B cell (primary cell): Measurements from ENCODE around the gene TAF6. TPM values are rescaled to one million over a fixed set of nuclear protein-coding genes. Genes with fewer than 3 reads are reported as not detected.

Experiments
- ATAC-seq: fragments of 200-7000 bp; cut with Tn5 transposase; one replicate; pipeline ENCODE4 v1.10.0; 2021; ENCODE audit warnings: low read depth, mild to moderate bottlenecking, moderate number of reproducible peaks, moderate library complexity
- CTCF ChIA-PET: fragments of 350-600 bp; sonication (Branson Sonifier 250); formaldehyde crosslinking; loops from one replicate; lab custom pipeline; 2021; ENCODE audit warnings: antibody characterized with exemption, inconsistent platforms; lab: Charles Lee
- POLR2A ChIA-PET: fragments of 350-600 bp; sonication (Branson Sonifier 250); formaldehyde crosslinking; loops from one replicate; lab custom pipeline; 2021; ENCODE audit warnings: antibody characterized with exemption; lab: Charles Lee
- DNase-seq: peaks from one replicate; pipeline ENCODE4 v3.0.0; 2013
- H2AFZ ChIP-seq: 2 replicates; pipeline ENCODE4 v1.6.1; 2012; ENCODE audit warnings: mild to moderate bottlenecking, low read depth, low read length; ENCODE audit not compliant: insufficient read depth, poor library complexity, severe bottlenecking
- H3K27ac ChIP-seq, 2 donors: 1 replicate in 1 of 2; 2 replicates in 1 of 2; pipeline ENCODE4 v1.5.1; 2012 to 2013; ENCODE audit warnings: low read length in 2 of 2, mild to moderate bottlenecking in 2 of 2, moderate library complexity in 1 of 2
- H3K27me3 ChIP-seq, 4 experiments: fragments of 200-600 bp in 1 of 4; sonication (generic) in 1 of 4; replicated peaks in 1 of 4; 1 replicate in 2 of 4; 2 replicates in 2 of 4; pipeline versions ENCODE4 v1.6.1 to v1.7.0; 2013 to 2016; ENCODE audit warnings: low read length in 3 of 4, mild to moderate bottlenecking in 2 of 4, mixed read lengths in 1 of 4, moderate library complexity in 1 of 4; ENCODE audit not compliant: insufficient read depth in 4 of 4, control insufficient read depth in 3 of 4; ENCODE audit errors: control extremely low read depth in 1 of 4
- H3K36me3 ChIP-seq, 2 experiments: replicated peaks in 1 of 2; 1 replicate in 1 of 2; 2 replicates in 1 of 2; pipeline versions ENCODE4 v1.6.1 to v1.7.1; 2013; ENCODE audit warnings: low read length in 1 of 2; ENCODE audit not compliant: insufficient read depth in 2 of 2, control insufficient read depth in 1 of 2; ENCODE audit errors: control extremely low read depth in 1 of 2, extremely low read depth in 1 of 2
- H3K4me1 ChIP-seq, 2 donors: fragments of 200-600 bp in 1 of 2; sonication (generic) in 1 of 2; 1 replicate in 1 of 2; 2 replicates in 1 of 2; pipeline versions ENCODE4 v1.5.1 to v1.6.1; 2013 to 2017; ENCODE audit warnings: low read length in 2 of 2; ENCODE audit not compliant: control insufficient read depth in 2 of 2, insufficient read depth in 2 of 2
- H3K4me2 ChIP-seq: replicated peaks from 2 replicates; pipeline ENCODE3; 2012; ENCODE audit warnings: mild to moderate bottlenecking, low read depth, low read length; ENCODE audit not compliant: poor library complexity, severe bottlenecking
- H3K4me3 ChIP-seq, 5 experiments: fragments of 200-600 bp in 1 of 5; sonication (generic) in 1 of 5; 1 replicate in 3 of 5; 2 replicates in 2 of 5; pipeline versions ENCODE4 v1.5.1 to v1.7.0; 2011 to 2016; ENCODE audit warnings: low read length in 4 of 5, mild to moderate bottlenecking in 4 of 5, low read depth in 2 of 5, control low read depth in 1 of 5, moderate library complexity in 1 of 5; ENCODE audit not compliant: insufficient read depth in 1 of 5; ENCODE audit errors: control extremely low read depth in 1 of 5, extremely low read depth in 1 of 5
- H3K79me2 ChIP-seq: fragments of 200-600 bp; sonication (generic); one replicate; pipeline ENCODE4 v1.6.0; 2016; ENCODE audit warnings: low read length; ENCODE audit not compliant: control insufficient read depth, insufficient read depth
- H3K9ac ChIP-seq: fragments of 200-600 bp; sonication (generic); 2 replicates; pipeline ENCODE4 v1.6.1; 2017; ENCODE audit warnings: mild to moderate bottlenecking, low read length, moderate library complexity
- H3K9me3 ChIP-seq, 3 donors: one replicate each; pipeline versions ENCODE4 v1.6.1 to v1.7.1; 2013; ENCODE audit warnings: low read length in 2 of 3; ENCODE audit not compliant: control insufficient read depth in 2 of 3, insufficient read depth in 1 of 3; ENCODE audit errors: control extremely low read depth in 1 of 3
- H4K20me1 ChIP-seq: 2 replicates; pipeline ENCODE4 v1.6.0; 2012; ENCODE audit warnings: mild to moderate bottlenecking, low read length; ENCODE audit not compliant: insufficient read depth, control insufficient read depth, poor library complexity, severe bottlenecking
- H3K27ac Mint-ChIP-seq: one replicate; pipeline ENCODE4 v1.8.0; 2021; ENCODE audit warnings: mixed read lengths
- H3K27me3 Mint-ChIP-seq: one replicate; pipeline ENCODE4 v1.8.0; 2021; ENCODE audit warnings: mixed read lengths
- H3K4me1 Mint-ChIP-seq: one replicate; pipeline ENCODE4 v1.8.0; 2021; ENCODE audit warnings: mixed read lengths
- H3K4me3 Mint-ChIP-seq: one replicate; pipeline ENCODE4 v1.8.0; 2021; ENCODE audit warnings: mixed read lengths
- H3K9me3 Mint-ChIP-seq: one replicate; pipeline ENCODE4 v1.8.0; 2022; ENCODE audit warnings: mixed read lengths; ENCODE audit not compliant: insufficient read depth
- EZH2 ChIP-seq: IDR thresholded peaks from 2 replicates; pipeline ENCODE4 v1.6.1; 2012; ENCODE audit warnings: borderline replicate concordance, low read depth, mild to moderate bottlenecking, moderate library complexity, low read length; ENCODE audit not compliant: insufficient read depth, poor library complexity, severe bottlenecking
- WGBS: methylation state at CpG from one replicate; pipeline ENCODE4 v1.1.5; 2013; ENCODE audit warnings: missing lambda C conversion rate; ENCODE audit not compliant: insufficient coverage; 5-methylcytosine and 5-hydroxymethylcytosine counted together
- intact Hi-C: fragments of 100-400 bp; cut with micrococcal nuclease; formaldehyde crosslinking; loops from one replicate; pipeline ENCODE4 v1.10.0; 2022
- polyA plus RNA-seq: library from polyadenylated mRNA; depleted of rRNA; stranded (reverse); fragments of >200 nt; gene quantifications from 2 replicates; pipeline ENCODE4 v1.2.3, GENCODE V29; 2012
- total RNA-seq, 2 donors: library from RNA; stranded (reverse); fragments of 120-200 nt in 1 of 2; gene quantifications; 1 replicate in 1 of 2; 2 replicates in 1 of 2; pipeline versions ENCODE4 v1.2.3 to v1.2.4, GENCODE V29; 2013 to 2022
- TF ChIP-seq, protein P1 (sequence below): fragments of 200-600 bp; IDR thresholded peaks from one replicate; pipeline ENCODE4 v1.8.0; 2022; ENCODE audit warnings: antibody characterized with exemption, mild to moderate bottlenecking

The TAF6 gene
- total and polyA plus RNA-seq, 2 donors (not counting 1 experiment from before 2014, with no cell fraction given) = 48.3 to 65.8 TPM

DNA sequence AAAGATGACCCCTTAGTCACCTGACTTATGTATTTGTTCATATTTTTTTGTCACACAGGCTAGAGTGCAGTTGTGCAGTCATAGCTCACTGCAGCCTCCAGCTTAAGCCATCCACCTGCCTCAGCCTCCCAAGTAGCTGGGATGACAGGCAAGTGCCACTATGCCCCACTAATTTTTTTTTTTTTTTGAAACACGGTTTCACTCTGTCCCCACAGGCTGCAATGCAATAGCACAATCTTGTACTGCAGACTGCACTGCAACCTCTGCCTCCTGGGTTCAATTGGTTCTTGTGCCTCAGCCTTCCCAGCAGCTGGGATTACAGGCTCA, 9.4 kb upstream of the TAF6 start:
- Histone ChIP-seq H3K27me3 (no peaks in the 10 kb centered on the region), H3K27ac (no peak overlapping the region), H4K20me1 (no peaks in the 10 kb centered on the region), H2AFZ (peak overlapping the region; percentile 99), H3K4me3 (no peak overlapping the region), H3K9me3 (no peaks in the 10 kb centered on the region), H3K36me3 (no peaks in the 10 kb centered on the region), H3K9ac (no peak overlapping the region), H3K4me1 (peaks cover 23 to 42% of the 10 kb centered on the region in 2 donors), H3K4me2 (peak overlapping the region; percentile 100), H3K79me2 (peaks cover 12% of the 10 kb centered on the region)
- intact Hi-C loops = no loop called here
- POLR2A ChIA-PET = interaction anchor here (0.6 to 1.4 kb wide), 6 partner anchors 18 to 300 kb away, joined by 3 to 6 read pairs (median 4); partner anchors contain the start of genes AP4M1, MCM7 and ZCWPW1
- Mint-ChIP-seq H3K9me3 (no peaks in the 10 kb centered on the region), H3K27ac (no peak overlapping the region), H3K4me3 (peak overlapping the region; percentile 100), H3K27me3 (no peaks in the 10 kb centered on the region), H3K4me1 (peaks cover 37% of the 10 kb centered on the region)
- whole genome bisulfite sequencing = 80% methylated on average over 1 of the region's 1 CpG
- TF ChIP-seq, protein P1, sequence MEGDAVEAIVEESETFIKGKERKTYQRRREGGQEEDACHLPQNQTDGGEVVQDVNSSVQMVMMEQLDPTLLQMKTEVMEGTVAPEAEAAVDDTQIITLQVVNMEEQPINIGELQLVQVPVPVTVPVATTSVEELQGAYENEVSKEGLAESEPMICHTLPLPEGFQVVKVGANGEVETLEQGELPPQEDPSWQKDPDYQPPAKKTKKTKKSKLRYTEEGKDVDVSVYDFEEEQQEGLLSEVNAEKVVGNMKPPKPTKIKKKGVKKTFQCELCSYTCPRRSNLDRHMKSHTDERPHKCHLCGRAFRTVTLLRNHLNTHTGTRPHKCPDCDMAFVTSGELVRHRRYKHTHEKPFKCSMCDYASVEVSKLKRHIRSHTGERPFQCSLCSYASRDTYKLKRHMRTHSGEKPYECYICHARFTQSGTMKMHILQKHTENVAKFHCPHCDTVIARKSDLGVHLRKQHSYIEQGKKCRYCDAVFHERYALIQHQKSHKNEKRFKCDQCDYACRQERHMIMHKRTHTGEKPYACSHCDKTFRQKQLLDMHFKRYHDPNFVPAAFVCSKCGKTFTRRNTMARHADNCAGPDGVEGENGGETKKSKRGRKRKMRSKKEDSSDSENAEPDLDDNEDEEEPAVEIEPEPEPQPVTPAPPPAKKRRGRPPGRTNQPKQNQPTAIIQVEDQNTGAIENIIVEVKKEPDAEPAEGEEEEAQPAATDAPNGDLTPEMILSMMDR = no peak
- no peak for TF ChIP-seq EZH2
- ATAC-seq (no peak), DNase-seq (no peak)
- CTCF ChIA-PET = interaction anchor here (0.6 to 6.6 kb wide), 10 partner anchors 10 to 279 kb away, joined by 3 to 43 read pairs (median 4); partner anchors contain the start of genes AP4M1 and MCM7

DNA sequence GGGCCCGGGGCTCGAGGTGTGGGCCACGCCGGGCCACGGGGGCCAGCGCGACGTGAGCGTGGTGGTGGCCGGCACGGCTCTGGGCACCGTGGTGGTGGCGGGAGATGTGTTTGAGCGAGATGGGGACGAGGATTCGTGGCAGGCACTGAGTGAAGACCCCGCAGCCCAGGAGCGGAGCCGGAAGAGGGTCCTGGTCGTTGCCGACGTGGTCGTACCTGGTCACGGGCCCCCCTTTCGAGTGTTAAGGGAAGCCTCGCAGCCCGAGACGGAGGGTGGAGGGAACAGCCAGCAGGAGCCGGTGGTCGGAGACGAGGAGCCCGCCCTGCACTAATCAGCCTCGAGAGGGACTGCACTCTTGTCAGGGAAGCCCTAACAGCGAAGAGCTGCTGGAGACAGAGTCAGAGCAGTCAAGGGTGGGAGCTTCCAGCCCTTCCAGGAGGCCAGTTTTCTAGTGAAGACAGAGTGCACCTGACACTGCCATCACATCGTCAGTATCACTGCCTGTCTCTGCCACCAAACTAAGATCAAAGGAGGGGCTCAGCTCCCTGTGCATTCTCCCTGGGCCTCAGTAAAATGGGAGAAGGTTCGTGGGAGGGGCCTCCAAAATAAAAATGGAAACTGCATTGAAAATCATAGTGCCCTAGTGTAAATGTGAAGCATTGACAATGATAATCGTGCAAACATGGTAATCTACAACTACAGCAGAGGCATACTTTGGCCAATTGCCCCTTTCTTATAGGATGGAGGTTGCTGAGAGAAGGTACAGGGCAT, 8.9 kb upstream of the TAF6 start:
- H3K4me2 ChIP-seq = peak overlapping the region; percentile 100
- H4K20me1 ChIP-seq = no peaks in the 10 kb centered on the region
- peaks cover 23 to 42% of the 10 kb centered on the region in 2 donors for H3K4me1 ChIP-seq
- peak overlapping the region; percentile 99 for H2AFZ ChIP-seq
- H3K4me3 ChIP-seq = peak overlapping the region; percentile 54 to 84 (median 78)
- H3K9ac ChIP-seq = peak overlapping the region; percentile 91
- no peaks in the 10 kb centered on the region for H3K27me3 ChIP-seq
- H3K79me2 ChIP-seq = peaks cover 12% of the 10 kb centered on the region
- TF ChIP-seq, protein P1 = no peak
- TF ChIP-seq EZH2 = no peak
- no peaks in the 10 kb centered on the region for H3K9me3 ChIP-seq
- H3K4me1 Mint-ChIP-seq = peaks cover 37% of the 10 kb centered on the region
- H3K4me3 Mint-ChIP-seq = peak overlapping the region; percentile 100
- ATAC-seq (no peak), DNase-seq (no peak)
- CTCF ChIA-PET = interaction anchor here (0.6 to 6.6 kb wide), 9 partner anchors 11 to 279 kb away, joined by 3 to 43 read pairs (median 3); partner anchors contain the start of genes AP4M1 and MCM7
- intact Hi-C loops = loop anchor here (1.0 kb wide), 6 partner anchors 9 to 300 kb away; partner anchors contain the start of genes AP4M1, CNPY4, LAMTOR4 and MCM7
- POLR2A ChIA-PET = interaction anchor here (0.8 to 1.4 kb wide), 5 partner anchors 18 to 301 kb away, joined by 3 to 4 read pairs (median 4); partner anchors contain the start of genes AP4M1, MCM7 and ZCWPW1
- no peaks in the 10 kb centered on the region for H3K36me3 ChIP-seq
- 1% methylated on average over 35 of the region's 37 CpGs for WGBS
- no peaks in the 10 kb centered on the region for H3K27me3 Mint-ChIP-seq
- peak overlapping the region in 1 of 2 donors; percentile 95 for H3K27ac ChIP-seq
- H3K9me3 Mint-ChIP-seq = no peaks in the 10 kb centered on the region
- peak overlapping the region; percentile 63 for H3K27ac Mint-ChIP-seq
